ENCODE results near the gene PTPRZ1.

DNA sequence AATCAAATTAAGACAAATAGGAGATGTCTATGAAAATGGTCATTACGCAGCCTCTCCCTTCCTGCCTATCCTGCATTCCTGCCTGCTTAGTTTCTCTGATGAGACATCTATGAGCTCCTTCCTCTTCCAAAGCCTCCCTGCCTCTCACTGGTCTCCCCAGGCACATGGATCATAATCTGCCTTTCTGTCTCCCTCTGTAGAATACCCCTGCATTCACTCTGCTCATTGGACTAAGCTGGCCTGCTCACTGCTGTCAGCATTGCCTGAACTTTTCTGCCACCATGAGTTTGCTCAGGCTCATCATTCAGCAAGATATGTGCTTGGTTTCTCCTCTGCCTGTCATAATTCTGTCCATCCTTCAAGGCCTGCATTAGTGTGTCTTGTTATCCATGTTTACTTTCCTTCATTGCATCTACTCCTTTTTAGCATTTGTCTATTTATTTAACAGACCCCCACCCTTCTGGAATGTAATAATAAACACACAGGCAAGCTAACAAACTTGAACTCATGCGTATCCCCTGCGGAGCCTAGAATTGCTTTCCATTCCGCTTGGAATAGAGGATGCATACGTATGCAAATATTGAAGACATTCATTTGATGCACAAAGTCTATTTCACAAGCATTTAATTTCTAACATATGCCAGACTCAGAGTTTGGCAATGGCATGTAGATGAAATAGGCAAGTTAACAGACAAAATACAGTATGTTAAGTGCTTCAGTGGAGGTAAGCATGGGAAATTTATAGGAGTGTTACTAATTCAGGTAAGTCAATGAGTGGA is 88.3 kb downstream of the PTPRZ1 start:
- TF ChIP-seq, protein P1, sequence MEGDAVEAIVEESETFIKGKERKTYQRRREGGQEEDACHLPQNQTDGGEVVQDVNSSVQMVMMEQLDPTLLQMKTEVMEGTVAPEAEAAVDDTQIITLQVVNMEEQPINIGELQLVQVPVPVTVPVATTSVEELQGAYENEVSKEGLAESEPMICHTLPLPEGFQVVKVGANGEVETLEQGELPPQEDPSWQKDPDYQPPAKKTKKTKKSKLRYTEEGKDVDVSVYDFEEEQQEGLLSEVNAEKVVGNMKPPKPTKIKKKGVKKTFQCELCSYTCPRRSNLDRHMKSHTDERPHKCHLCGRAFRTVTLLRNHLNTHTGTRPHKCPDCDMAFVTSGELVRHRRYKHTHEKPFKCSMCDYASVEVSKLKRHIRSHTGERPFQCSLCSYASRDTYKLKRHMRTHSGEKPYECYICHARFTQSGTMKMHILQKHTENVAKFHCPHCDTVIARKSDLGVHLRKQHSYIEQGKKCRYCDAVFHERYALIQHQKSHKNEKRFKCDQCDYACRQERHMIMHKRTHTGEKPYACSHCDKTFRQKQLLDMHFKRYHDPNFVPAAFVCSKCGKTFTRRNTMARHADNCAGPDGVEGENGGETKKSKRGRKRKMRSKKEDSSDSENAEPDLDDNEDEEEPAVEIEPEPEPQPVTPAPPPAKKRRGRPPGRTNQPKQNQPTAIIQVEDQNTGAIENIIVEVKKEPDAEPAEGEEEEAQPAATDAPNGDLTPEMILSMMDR (IDR thresholded peaks at IDR 0.05): no peak
- TF ChIP-seq POLR2A (IDR thresholded peaks at IDR 0.05): no peak
